ENCODE data around the gene SYTL5.

DNA sequence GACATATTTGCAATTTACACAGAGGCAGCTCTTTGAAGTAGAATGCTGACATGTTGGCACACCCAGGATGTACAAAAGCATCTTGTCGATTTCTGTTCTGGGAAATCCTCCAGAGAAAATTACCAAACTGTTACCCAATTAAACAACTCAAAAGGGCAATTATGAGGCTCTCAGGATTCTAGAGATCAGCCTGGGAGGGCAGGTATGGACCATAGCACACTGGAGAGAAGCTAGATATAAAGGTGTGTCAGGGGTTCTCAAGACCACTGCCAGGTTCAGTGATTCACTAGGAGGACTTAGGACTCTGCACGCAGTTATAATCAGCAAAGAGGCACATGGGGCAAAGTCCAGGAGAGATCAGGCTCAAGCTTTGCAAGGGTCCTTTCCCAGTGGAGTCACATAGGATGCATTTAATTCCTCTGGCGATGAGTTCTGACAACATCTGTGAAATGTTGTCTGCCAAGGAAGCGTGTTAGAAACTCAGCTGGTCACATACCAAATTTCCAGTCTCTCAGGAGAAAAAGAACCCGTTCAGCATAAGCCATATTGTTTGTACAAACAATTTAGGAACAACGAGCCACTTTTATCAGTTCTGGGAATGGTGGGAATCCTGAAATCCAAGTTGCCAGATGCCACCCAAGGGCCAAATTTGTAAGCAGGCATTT is 100.8 kb downstream of the SYTL5 start:
- TF ChIP-seq, protein P1, sequence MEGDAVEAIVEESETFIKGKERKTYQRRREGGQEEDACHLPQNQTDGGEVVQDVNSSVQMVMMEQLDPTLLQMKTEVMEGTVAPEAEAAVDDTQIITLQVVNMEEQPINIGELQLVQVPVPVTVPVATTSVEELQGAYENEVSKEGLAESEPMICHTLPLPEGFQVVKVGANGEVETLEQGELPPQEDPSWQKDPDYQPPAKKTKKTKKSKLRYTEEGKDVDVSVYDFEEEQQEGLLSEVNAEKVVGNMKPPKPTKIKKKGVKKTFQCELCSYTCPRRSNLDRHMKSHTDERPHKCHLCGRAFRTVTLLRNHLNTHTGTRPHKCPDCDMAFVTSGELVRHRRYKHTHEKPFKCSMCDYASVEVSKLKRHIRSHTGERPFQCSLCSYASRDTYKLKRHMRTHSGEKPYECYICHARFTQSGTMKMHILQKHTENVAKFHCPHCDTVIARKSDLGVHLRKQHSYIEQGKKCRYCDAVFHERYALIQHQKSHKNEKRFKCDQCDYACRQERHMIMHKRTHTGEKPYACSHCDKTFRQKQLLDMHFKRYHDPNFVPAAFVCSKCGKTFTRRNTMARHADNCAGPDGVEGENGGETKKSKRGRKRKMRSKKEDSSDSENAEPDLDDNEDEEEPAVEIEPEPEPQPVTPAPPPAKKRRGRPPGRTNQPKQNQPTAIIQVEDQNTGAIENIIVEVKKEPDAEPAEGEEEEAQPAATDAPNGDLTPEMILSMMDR (IDR thresholded peaks at IDR 0.05): no peak
- TF ChIP-seq POLR2A (IDR thresholded peaks at IDR 0.05): no peak
